Neural progenitor cell (in vitro differentiated cells): Measurements from ENCODE around the gene CDC23.

Source experiments
- EZH2phosphoT487 ChIP-seq: fragments of 200-600 bp; sonication (generic); IDR thresholded peaks from 2 replicates; pipeline ENCODE4 v1.6.1; 2017; ENCODE audit warnings: antibody characterized with exemption
- TF ChIP-seq, protein P1 (sequence below): fragments of 200-600 bp; sonication (generic); IDR thresholded peaks from 2 replicates; pipeline ENCODE4 v1.5.1; 2017; ENCODE audit warnings: antibody characterized with exemption, mild to moderate bottlenecking

DNA sequence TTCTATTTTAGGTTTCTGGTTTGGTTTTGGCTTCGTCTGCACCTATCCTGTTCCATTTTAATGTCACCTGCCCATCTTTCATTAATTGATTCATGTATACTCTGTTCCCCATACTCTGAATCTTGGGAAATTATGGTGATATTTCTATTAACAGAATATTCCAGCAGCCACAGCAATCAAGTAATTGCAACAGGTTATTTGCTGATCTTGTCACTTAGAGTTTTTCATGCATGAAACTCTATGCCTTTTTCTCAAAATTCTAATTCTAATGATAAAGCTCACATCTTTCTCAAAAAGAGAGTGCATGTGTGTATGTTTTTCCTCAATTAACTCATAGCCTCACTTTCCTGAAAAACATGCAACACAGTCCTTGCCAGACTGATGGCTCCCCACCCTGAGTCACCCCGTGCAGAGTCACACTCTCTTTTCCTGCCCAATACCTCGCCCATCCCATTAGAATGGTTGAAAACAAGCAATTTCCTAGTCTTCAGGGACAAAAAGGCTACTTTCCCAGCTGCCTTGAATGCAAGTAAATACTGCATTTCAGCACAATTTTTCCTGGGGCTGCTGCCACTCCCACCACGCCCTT is 45.7 kb upstream of the CDC23 start:
- no peak for TF ChIP-seq EZH2phosphoT487
- TF ChIP-seq, protein P1, sequence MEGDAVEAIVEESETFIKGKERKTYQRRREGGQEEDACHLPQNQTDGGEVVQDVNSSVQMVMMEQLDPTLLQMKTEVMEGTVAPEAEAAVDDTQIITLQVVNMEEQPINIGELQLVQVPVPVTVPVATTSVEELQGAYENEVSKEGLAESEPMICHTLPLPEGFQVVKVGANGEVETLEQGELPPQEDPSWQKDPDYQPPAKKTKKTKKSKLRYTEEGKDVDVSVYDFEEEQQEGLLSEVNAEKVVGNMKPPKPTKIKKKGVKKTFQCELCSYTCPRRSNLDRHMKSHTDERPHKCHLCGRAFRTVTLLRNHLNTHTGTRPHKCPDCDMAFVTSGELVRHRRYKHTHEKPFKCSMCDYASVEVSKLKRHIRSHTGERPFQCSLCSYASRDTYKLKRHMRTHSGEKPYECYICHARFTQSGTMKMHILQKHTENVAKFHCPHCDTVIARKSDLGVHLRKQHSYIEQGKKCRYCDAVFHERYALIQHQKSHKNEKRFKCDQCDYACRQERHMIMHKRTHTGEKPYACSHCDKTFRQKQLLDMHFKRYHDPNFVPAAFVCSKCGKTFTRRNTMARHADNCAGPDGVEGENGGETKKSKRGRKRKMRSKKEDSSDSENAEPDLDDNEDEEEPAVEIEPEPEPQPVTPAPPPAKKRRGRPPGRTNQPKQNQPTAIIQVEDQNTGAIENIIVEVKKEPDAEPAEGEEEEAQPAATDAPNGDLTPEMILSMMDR: no peak
